ENCODE measurements around the gene RAP1GDS1.
"Not testable (repeated sequence)": the region's sequence is repeated elsewhere in the genome, so short reads cannot be mapped to it uniquely, and the experiment has no call there.

GRCh38 chr4:98368000-98368399 is 106.8 kb downstream of the RAP1GDS1 start:
- TF ChIP-seq, protein P1, sequence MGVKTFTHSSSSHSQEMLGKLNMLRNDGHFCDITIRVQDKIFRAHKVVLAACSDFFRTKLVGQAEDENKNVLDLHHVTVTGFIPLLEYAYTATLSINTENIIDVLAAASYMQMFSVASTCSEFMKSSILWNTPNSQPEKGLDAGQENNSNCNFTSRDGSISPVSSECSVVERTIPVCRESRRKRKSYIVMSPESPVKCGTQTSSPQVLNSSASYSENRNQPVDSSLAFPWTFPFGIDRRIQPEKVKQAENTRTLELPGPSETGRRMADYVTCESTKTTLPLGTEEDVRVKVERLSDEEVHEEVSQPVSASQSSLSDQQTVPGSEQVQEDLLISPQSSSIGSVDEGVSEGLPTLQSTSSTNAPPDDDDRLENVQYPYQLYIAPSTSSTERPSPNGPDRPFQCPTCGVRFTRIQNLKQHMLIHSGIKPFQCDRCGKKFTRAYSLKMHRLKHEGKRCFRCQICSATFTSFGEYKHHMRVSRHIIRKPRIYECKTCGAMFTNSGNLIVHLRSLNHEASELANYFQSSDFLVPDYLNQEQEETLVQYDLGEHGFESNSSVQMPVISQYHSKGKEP (CRISPR knock-in tag; IDR thresholded peaks at IDR 0.05): not testable (repeated sequence)
- not testable (repeated sequence) for TF ChIP-seq ZNF280B (CRISPR knock-in tag; IDR thresholded peaks at IDR 0.05; ENCODE audit: borderline replicate concordance); ATAD3A (CRISPR knock-in tag; IDR thresholded peaks at IDR 0.05); ELK4 (CRISPR knock-in tag; IDR thresholded peaks at IDR 0.05; ENCODE audit: borderline replicate concordance); MYC (CRISPR knock-in tag; IDR thresholded peaks at IDR 0.05; ENCODE audit: borderline replicate concordance); ZNF124 (CRISPR knock-in tag; IDR thresholded peaks at IDR 0.05); ZZZ3 (CRISPR knock-in tag; IDR thresholded peaks at IDR 0.05; ENCODE audit: borderline replicate concordance); E2F2 (CRISPR knock-in tag; IDR thresholded peaks at IDR 0.05; ENCODE audit: borderline replicate concordance); CREB1 (IDR thresholded peaks at IDR 0.05); CREB1 (CRISPR knock-in tag; IDR thresholded peaks at IDR 0.05); SP1 (IDR thresholded peaks at IDR 0.05); SP1 (CRISPR knock-in tag; IDR thresholded peaks at IDR 0.05); CTCF (CRISPR knock-in tag; IDR thresholded peaks at IDR 0.05)
- TF ChIP-seq, protein P2, sequence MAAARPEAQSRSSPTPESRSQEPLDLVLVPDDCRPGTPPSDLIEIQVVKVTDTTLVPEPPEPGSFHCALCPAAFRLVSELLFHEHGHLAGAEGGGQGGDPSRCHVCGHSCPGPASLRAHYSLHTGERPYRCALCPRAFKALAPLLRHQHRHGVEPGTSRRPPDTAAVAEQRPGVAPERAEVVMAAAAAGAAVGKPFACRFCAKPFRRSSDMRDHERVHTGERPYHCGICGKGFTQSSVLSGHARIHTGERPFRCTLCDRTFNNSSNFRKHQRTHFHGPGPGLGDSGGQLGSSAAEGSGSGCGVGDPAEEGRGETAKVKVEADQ (CRISPR knock-in tag; IDR thresholded peaks at IDR 0.05; ENCODE audit: borderline replicate concordance): not testable (repeated sequence)

All from HepG2 (cell line).